Activated CD4-positive, alpha-beta T cell treated with anti-CD3 and anti-CD28 coated beads, Interleukin-2, amount 10 ng/mL, durations not matched to agents 7 days and 5 days (primary cell): Measurements from ENCODE around the gene MARVELD3. TPM values are rescaled to one million over a fixed set of nuclear protein-coding genes. Genes with fewer than 3 reads are reported as not detected.
"Not testable (repeated sequence)": the region's sequence is repeated elsewhere in the genome, so short reads cannot be mapped to it uniquely, and the experiment has no call there.

Experiments
- CTCF ChIA-PET: fragments of 350-600 bp; sonication (Branson Sonifier 250); formaldehyde crosslinking; loops from one replicate; lab custom pipeline; 2021; ENCODE audit warnings: antibody characterized with exemption; lab: Charles Lee
- POLR2A ChIA-PET: fragments of 350-600 bp; sonication (Branson Sonifier 250); formaldehyde crosslinking; loops from one replicate; lab custom pipeline; 2021; ENCODE audit warnings: antibody characterized with exemption; lab: Charles Lee
- DNase-seq: peaks from one replicate; pipeline ENCODE4 v3.0.0-alpha.2; 2020
- H3K27ac Mint-ChIP-seq: one replicate; pipeline ENCODE4 v1.8.0; 2021; ENCODE audit warnings: mild to moderate bottlenecking, moderate library complexity, mixed read lengths
- H3K27me3 Mint-ChIP-seq: one replicate; pipeline ENCODE4 v1.8.0; 2021; ENCODE audit warnings: mixed read lengths
- H3K36me3 Mint-ChIP-seq: one replicate; pipeline ENCODE4 v1.8.0; 2021; ENCODE audit warnings: low read depth, mixed read lengths
- H3K4me1 Mint-ChIP-seq: one replicate; pipeline ENCODE4 v1.8.0; 2021; ENCODE audit warnings: mixed read lengths
- H3K4me3 Mint-ChIP-seq: one replicate; pipeline ENCODE4 v1.8.0; 2021; ENCODE audit warnings: mild to moderate bottlenecking, moderate library complexity, mixed read lengths
- H3K9me3 Mint-ChIP-seq: one replicate; pipeline ENCODE4 v1.8.0; 2021; ENCODE audit warnings: mixed read lengths
- total RNA-seq, 2 experiments: library from RNA; stranded (reverse); gene quantifications; one replicate each; pipeline ENCODE4 v1.2.3, GENCODE V29; 2021

The MARVELD3 gene
- total RNA-seq, 2 experiments from 2014 or later: not detected

- DNase-seq: no peak
- POLR2A ChIA-PET: interaction anchor here (0.5 kb wide), 1 partner anchor 25 kb away, joined by 3 read pairs; no protein-coding TSS in a partner anchor
- Mint-ChIP-seq H3K27me3 (no peaks in the 10 kb centered on the region), H3K9me3 (no peaks in the 10 kb centered on the region), H3K27ac (no peak overlapping the region), H3K4me1 (peaks cover 5% of the 10 kb centered on the region), H3K36me3 (peaks cover 14% of the 10 kb centered on the region), H3K4me3 (no peak overlapping the region)
- CTCF ChIA-PET: no interaction called here
These were observed 55.4 kb downstream of the MARVELD3 start for GRCh38 chr16:71681360-71681759.

DNA sequence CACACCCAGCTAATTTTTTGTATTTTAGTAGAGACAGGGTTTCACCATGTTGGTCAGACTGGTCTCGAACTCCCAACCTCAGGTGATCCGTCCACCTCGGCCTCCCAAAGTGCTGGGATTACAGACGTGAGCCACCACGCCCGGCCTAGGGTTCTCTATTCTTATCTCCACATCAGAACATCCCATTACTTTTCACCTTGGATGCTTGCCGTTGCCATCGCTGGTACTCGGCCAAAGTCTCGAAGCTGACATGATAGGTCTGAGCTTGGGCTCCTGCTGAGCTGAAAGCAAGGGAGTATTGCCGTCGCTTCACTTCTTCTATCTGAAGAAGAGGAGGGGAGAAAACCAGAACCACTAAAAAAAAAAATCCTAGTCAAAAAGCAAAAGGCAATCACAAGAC, 58.3 kb downstream of the MARVELD3 start:
- CTCF ChIA-PET, H3K4me1 Mint-ChIP-seq, POLR2A ChIA-PET, H3K9me3 Mint-ChIP-seq, H3K27me3 Mint-ChIP-seq, H3K4me3 Mint-ChIP-seq, DNase-seq, H3K27ac Mint-ChIP-seq, H3K36me3 Mint-ChIP-seq: not testable (repeated sequence)

Other genes starting within 250 kb of the MARVELD3 start
- not detected for gene TLE7, start 184.1 kb upstream of the MARVELD3 start, total RNA-seq
- 1 to 10 TPM; 7.0 to 7.1 TPM for gene ZNF23, start 163.9 kb upstream of the MARVELD3 start, total RNA-seq
- gene ZNF19, start 136.9 kb upstream of the MARVELD3 start, total RNA-seq: 1 to 10 TPM; 2.1 to 3.2 TPM
- not detected for gene CHST4, start 99.8 kb upstream of the MARVELD3 start, total RNA-seq
- gene TAT, start 49.1 kb upstream of the MARVELD3 start, total RNA-seq: not detected
- 1 to 10 TPM; 4.1 to 5.5 TPM for gene PHLPP2, start 98.5 kb downstream of the MARVELD3 start, total RNA-seq
- gene AP1G1, start 182.7 kb downstream of the MARVELD3 start, total RNA-seq: 10 to 100 TPM; 76.4 to 83.4 TPM
- 10 to 100 TPM; 23.2 to 23.6 TPM for gene ATXN1L, start 219.8 kb downstream of the MARVELD3 start, total RNA-seq